Measurements from ENCODE around the gene SLC30A3.
"Not testable (repeated sequence)": the region's sequence is repeated elsewhere in the genome, so short reads cannot be mapped to it uniquely, and the experiment has no call there.

SLC30A3 gene

DNA sequence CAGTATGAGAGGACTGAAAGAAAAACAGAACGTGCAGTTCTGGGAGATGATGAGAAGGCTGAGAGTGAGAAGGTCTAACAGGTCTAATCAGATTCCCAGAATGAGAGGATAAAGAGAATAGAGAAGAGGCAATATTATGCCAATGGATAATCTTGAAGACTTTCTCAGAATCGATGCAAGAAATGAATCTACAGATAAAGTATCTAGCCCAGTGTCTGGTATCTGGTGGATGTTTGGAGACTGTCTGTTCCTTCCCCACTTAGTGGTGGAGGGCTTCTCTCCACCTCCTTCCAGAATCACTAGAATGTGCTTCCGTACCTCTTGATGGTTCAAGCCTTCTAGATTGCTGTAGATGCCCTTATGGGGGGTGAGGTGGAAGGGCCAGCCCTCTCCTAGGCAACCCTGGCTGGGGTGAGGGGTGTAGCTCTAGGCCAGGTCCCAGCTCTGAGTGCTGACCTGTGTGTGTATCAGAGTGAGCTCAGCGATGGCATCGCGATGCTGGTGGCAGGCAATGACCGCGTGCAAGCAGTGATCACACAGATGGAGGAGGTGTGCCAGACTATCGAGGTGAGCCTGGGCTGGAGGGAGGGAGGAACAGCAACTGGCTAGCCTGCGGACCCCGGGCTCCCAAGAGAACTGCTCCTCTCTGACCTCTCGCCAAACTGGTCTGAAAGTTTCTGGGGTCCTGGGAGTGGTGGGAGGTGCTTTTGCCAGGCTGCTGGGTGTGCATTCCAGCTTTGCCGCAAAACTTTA lies 41.8 kb upstream of the SLC30A3 start:
- Histone ChIP-seq H3K36me3 (ENCODE audit: control insufficient read depth, low read length) (peaks cover 3% of the 10 kb centered on the region; the same call in 1 of the 2 replicates), H3K27ac (ENCODE audit: low read depth, low read length) (no peak overlapping the region), H3K79me2 (ENCODE audit: control insufficient read depth, low read length) (no peaks in the 10 kb centered on the region), H3K4me3 (ENCODE audit: low read length) (no peak overlapping the region), H3K4me2 (ENCODE audit: low read length) (no peak overlapping the region), H3K27me3 (ENCODE audit: control insufficient read depth, low read length) (no peaks in the 10 kb centered on the region), H3K9me2 (replicated peaks; ENCODE audit: control insufficient read depth, low read length) (no peaks in the 10 kb centered on the region), H3K4me1 (ENCODE audit: control insufficient read depth, low read length) (peaks cover 20% of the 10 kb centered on the region), H3K9me3 (ENCODE audit: control insufficient read depth, insufficient read depth, low read length) (no peaks in the 10 kb centered on the region), H3F3A (ENCODE audit: control insufficient read depth, insufficient read depth) (peaks cover 2% of the 10 kb centered on the region; the same call in 1 of the 2 replicates), H4K20me1 (ENCODE audit: control insufficient read depth, insufficient read depth, low read depth, low read length) (no peaks in the 10 kb centered on the region)
- TF ChIP-seq, protein P1, sequence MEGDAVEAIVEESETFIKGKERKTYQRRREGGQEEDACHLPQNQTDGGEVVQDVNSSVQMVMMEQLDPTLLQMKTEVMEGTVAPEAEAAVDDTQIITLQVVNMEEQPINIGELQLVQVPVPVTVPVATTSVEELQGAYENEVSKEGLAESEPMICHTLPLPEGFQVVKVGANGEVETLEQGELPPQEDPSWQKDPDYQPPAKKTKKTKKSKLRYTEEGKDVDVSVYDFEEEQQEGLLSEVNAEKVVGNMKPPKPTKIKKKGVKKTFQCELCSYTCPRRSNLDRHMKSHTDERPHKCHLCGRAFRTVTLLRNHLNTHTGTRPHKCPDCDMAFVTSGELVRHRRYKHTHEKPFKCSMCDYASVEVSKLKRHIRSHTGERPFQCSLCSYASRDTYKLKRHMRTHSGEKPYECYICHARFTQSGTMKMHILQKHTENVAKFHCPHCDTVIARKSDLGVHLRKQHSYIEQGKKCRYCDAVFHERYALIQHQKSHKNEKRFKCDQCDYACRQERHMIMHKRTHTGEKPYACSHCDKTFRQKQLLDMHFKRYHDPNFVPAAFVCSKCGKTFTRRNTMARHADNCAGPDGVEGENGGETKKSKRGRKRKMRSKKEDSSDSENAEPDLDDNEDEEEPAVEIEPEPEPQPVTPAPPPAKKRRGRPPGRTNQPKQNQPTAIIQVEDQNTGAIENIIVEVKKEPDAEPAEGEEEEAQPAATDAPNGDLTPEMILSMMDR (IDR thresholded peaks at IDR 0.05; ENCODE audit: low read depth, low read length, poor library complexity, severe bottlenecking): no peak
- no peak for TF ChIP-seq EZH2phosphoT487 (IDR thresholded peaks at IDR 0.05; ENCODE audit: borderline replicate concordance, low read length)

DNA sequence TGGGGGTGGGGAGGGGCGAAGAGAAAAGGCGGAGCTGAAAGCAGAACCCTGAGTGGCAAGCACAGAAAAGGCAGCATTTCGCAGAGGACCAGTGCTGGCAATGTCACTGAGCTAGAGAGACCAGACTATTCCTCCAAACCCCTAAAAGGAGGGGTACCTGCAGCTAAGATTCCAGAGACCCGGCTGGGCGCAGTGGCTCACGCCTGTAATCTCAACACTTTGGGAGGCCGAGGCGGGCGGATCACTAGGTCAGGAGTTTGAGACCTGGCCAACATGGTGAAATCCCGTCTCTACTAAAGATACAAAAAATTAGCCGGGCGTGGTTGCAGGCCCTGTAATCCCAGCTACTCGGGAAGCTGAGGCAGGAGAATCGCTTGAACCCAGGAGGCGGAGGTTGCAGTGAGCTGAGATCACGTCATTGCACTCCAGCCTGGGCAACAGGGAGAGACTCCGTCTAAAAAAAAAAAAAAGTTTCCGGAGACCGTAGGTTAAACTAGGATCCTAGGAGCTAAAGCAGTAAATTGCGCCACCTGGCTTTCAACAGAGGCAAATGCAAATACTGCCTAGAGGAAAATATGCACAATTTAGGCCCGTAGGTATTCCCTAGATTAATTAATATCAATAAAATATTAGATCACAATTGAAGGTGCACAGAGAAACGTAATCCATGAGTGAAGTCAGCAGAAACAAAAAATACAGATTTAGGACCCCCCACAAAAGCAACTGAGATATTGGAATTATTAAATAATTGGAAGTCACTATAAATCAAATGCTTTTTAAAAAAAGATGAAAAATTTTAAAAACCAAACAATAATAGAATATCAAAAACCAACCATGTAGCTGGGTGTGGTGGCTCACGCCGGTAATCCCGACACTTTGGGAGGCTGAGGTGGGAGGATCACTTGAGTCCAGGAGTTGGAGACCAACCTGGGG lies 40.5 kb upstream of the SLC30A3 start:
- Histone ChIP-seq H3K4me1 (ENCODE audit: control insufficient read depth, low read length) (peaks cover 20% of the 10 kb centered on the region), H3K9me3 (ENCODE audit: control insufficient read depth, insufficient read depth, low read length) (no peaks in the 10 kb centered on the region), H3K9me2 (replicated peaks; ENCODE audit: control insufficient read depth, low read length) (no peaks in the 10 kb centered on the region), H3K36me3 (ENCODE audit: control insufficient read depth, low read length) (no peaks in the 10 kb centered on the region), H3F3A (ENCODE audit: control insufficient read depth, insufficient read depth) (peaks cover 2% of the 10 kb centered on the region; the same call in 1 of the 2 replicates), H3K4me2 (ENCODE audit: low read length) (peak overlapping the region; percentile 60), H3K27me3 (ENCODE audit: control insufficient read depth, low read length) (no peaks in the 10 kb centered on the region), H4K20me1 (ENCODE audit: control insufficient read depth, insufficient read depth, low read depth, low read length) (no peaks in the 10 kb centered on the region), H3K79me2 (ENCODE audit: control insufficient read depth, low read length) (no peaks in the 10 kb centered on the region), H3K4me3 (ENCODE audit: low read length) (peak overlapping the region; percentile 54), H3K27ac (ENCODE audit: low read depth, low read length) (no peak overlapping the region)
- TF ChIP-seq EZH2phosphoT487 (IDR thresholded peaks at IDR 0.05; ENCODE audit: borderline replicate concordance, low read length): no peak
- TF ChIP-seq, protein P1 (IDR thresholded peaks at IDR 0.05; ENCODE audit: low read depth, low read length, poor library complexity, severe bottlenecking): peak; percentile 78

- not testable (repeated sequence) for H3K4me2 ChIP-seq (ENCODE audit: low read length); H3K27ac ChIP-seq (ENCODE audit: low read depth, low read length); H3K36me3 ChIP-seq (ENCODE audit: control insufficient read depth, low read length); H3F3A ChIP-seq (ENCODE audit: control insufficient read depth, insufficient read depth); H3K9me3 ChIP-seq (ENCODE audit: control insufficient read depth, insufficient read depth, low read length); H3K9me2 ChIP-seq (replicated peaks; ENCODE audit: control insufficient read depth, low read length); H3K4me3 ChIP-seq (ENCODE audit: low read length); H3K79me2 ChIP-seq (ENCODE audit: control insufficient read depth, low read length); H3K27me3 ChIP-seq (ENCODE audit: control insufficient read depth, low read length); H4K20me1 ChIP-seq (ENCODE audit: control insufficient read depth, insufficient read depth, low read depth, low read length)
- H3K4me1 ChIP-seq (ENCODE audit: control insufficient read depth, low read length): peaks cover 19% of the 10 kb centered on the region
Observed at GRCh38 chr2:27300606-27301005, 37.8 kb upstream of the SLC30A3 start.

Data from DOHH2 (cell line).